GM12878 (cell line): ENCODE results near the gene F11. TPM values are rescaled to one million over a fixed set of nuclear protein-coding genes. Genes with fewer than 3 reads are reported as not detected.

Experiments used
- FOXM1 ChIP-seq: IDR thresholded peaks from 2 replicates; pipeline ENCODE4 v1.6.1; 2012; ENCODE audit warnings: low read depth, mild to moderate bottlenecking, inconsistent platforms, low read length, moderate library complexity
- KDM1A ChIP-seq: fragments of 200-600 bp; sonication (generic); IDR thresholded peaks from 2 replicates; pipeline ENCODE4 v1.6.1; 2016; ENCODE audit warnings: borderline replicate concordance
- MXI1 ChIP-seq: fragments of 150-350 bp; IDR thresholded peaks from 2 replicates; pipeline ENCODE4 v1.6.1; 2011; ENCODE audit warnings: low read depth, mild to moderate bottlenecking, inconsistent platforms, low read length, improper control_type of control experiment
- RELA ChIP-seq: fragments of 450-650 bp; IDR thresholded peaks from 2 replicates; pipeline ENCODE4 v1.8.0; 2014; ENCODE audit warnings: borderline replicate concordance; ENCODE audit not compliant: partially characterized antibody
- RELB ChIP-seq: fragments of 450-650 bp; IDR thresholded peaks from 2 replicates; pipeline ENCODE4 v1.6.1; 2017; ENCODE audit warnings: low read depth, mild to moderate bottlenecking, moderate library complexity
- ZBTB4 ChIP-seq: fragments of 450-650 bp; formaldehyde crosslinking; IDR thresholded peaks from 2 replicates; pipeline ENCODE4 v1.4.0; 2022; ENCODE audit warnings: mild to moderate bottlenecking, moderate library complexity
- ZNF592 ChIP-seq: fragments of 450-650 bp; IDR thresholded peaks from 2 replicates; pipeline ENCODE4 v1.6.1; 2017; ENCODE audit warnings: mild to moderate bottlenecking, moderate library complexity
- polyA plus RNA-seq, 11 experiments: library from polyadenylated mRNA; depleted of rRNA in 4 of 11; unstranded in 6 of 11; stranded (reverse) in 5 of 11; fragments of >200 nt; fragmentation: Nextera tagmentation in 4 of 11; fragmentation: Illumina TruSeq in 1 of 11; extraction: Ambion mirVana in 4 of 11; extraction: Trizol in 1 of 11; gene quantifications; 1 replicate in 1 of 11; 2 replicates in 10 of 11; pipeline versions ENCODE4 v1.2.1 to v1.2.3, GENCODE V29; 2011 to 2016; ENCODE audit warnings: inconsistent platforms in 2 of 11, missing spikeins in 2 of 11, low read depth in 1 of 11
- total RNA-seq, 4 experiments: library from RNA; depleted of rRNA in 3 of 4; stranded (reverse); fragments of >200 nt in 3 of 4; fragmentation: Illumina TruSeq in 1 of 4; extraction: Trizol in 1 of 4; gene quantifications; 2 replicates each; pipeline versions ENCODE4 v1.2.1 to v1.2.3, GENCODE V29; 2013 to 2021

F11 gene
- total and polyA plus RNA-seq, 10 of the 15 experiments (the other 5 are each of a cell fraction or from before 2014, with no cell fraction given), result not detected

GRCh38 chr4:186260117-186260503, 5.9 kb upstream of the F11 start (continued):
- TF ChIP-seq ZNF592, result no peak
- no peak for TF ChIP-seq RELA
- no peak for TF ChIP-seq MXI1
- TF ChIP-seq RELB, result no peak
- TF ChIP-seq ZBTB4 (CRISPR knock-in tag), result no peak
- TF ChIP-seq KDM1A, result no peak
- TF ChIP-seq FOXM1, result no peak
